AG10803 (cell line): ENCODE results near the gene USP9X.
"Not testable (repeated sequence)": the region's sequence is repeated elsewhere in the genome, so short reads cannot be mapped to it uniquely, and the experiment has no call there.

ENCODE experiments used
- DNase-seq: peaks from one replicate; pipeline ENCODE4 v3.0.0; 2010; ENCODE audit warnings: low read depth
- H3K4me3 ChIP-seq: 2 replicates; pipeline ENCODE4 v1.5.1; 2011; ENCODE audit warnings: mild to moderate bottlenecking, low read length, control low read depth
- CTCF ChIP-seq: conservative IDR thresholded peaks from 2 replicates; pipeline ENCODE4 v1.5.1; 2011; ENCODE audit warnings: mild to moderate bottlenecking, low read length, control low read depth, inconsistent platforms

The USP9X gene

GRCh38 chrX:41097326-41097725 lies 12.1 kb downstream of the USP9X start:
- no peak overlapping the region for H3K4me3 ChIP-seq
- DNase-seq = no peak
- TF ChIP-seq CTCF = no peak

- H3K4me3 ChIP-seq = no peak overlapping the region
- TF ChIP-seq CTCF = no peak
- DNase-seq = no peak
Observed at GRCh38 chrX:41100200-41100599, 15.0 kb downstream of the USP9X start.

- DNase-seq = no peak
- no peak overlapping the region for H3K4me3 ChIP-seq
- TF ChIP-seq CTCF = no peak
Observed at GRCh38 chrX:41100819-41101218, 15.6 kb downstream of the USP9X start.

- no peak for TF ChIP-seq CTCF
- DNase-seq = no peak
- no peak overlapping the region for H3K4me3 ChIP-seq
Observed at GRCh38 chrX:41105005-41105404, 19.8 kb downstream of the USP9X start.

GRCh38 chrX:41106257-41106656 lies 21.0 kb downstream of the USP9X start:
- not testable (repeated sequence) for DNase-seq, H3K4me3 ChIP-seq

GRCh38 chrX:41108007-41108406 lies 22.8 kb downstream of the USP9X start:
- no peak for DNase-seq
- H3K4me3 ChIP-seq = no peak overlapping the region
- no peak for TF ChIP-seq CTCF

GRCh38 chrX:41108463-41109205 lies 23.4 kb downstream of the USP9X start:
- no peak for DNase-seq
- TF ChIP-seq CTCF = no peak
- H3K4me3 ChIP-seq = no peak overlapping the region
